Measurements from ENCODE around the gene ITGB1.
"Not testable (repeated sequence)": the region's sequence is repeated elsewhere in the genome, so short reads cannot be mapped to it uniquely, and the experiment has no call there.

Gene ITGB1

DNA sequence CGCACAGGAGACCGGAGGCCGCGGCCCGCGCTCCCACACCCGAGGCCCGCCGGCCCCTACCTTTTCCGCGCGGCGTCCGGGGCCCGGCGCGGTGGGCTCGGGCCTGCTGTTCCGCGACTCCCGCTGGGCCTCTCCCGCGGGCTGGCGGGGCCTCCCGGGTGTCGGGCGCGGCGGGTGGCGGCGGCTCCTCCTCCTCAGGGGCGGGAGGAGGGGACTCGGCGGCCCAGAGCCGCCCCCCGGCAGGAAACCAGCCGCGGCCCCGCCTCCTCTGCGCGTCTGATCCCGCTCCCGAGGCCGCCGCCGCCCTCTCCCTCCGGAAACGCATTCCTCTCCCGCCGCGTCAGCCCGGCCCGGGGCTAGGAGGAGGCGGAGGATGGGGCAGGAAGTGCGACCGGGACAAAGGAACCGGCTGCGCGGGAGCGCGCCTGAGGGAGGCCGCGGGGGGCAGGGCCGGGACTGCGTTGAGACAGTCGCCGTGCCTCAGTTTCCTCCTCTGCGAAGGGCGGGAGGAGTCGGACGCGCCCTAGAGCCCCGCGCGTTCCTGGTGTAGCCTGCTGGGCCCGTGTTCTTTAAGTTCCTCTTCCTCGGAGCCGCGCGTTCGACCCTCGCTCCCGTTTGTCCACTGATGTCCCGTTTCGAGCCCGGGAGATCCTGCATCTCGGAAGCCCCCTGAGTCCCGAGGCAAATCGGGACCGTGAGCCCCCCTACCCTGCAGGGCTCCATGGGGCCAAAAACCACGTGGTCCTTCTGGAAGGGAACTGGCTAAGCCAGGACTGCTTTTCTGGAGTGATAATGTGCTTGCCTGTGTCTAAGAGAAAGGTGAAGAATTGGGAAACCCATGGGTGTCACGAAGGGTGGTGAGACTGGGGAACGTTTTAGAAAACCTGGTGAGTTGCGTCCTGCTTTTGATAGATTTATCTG is at the start of gene ITGB1:
TSS of gene ITGB1 (minus strand) at position 146 of the 921 bp plus-strand sequence. CDS start 22,672 bp downstream, outside the sequence.
- peaks cover 38% of the 10 kb centered on the region for H3K4me1 Mint-ChIP-seq
- H3K27me3 Mint-ChIP-seq: no peaks in the 10 kb centered on the region
- H3K36me3 Mint-ChIP-seq: peaks cover 3% of the 10 kb centered on the region
- ATAC-seq (ENCODE audit: low read depth) (peak; percentile 79), DNase-seq (ENCODE audit: low spot score in 2 of 2) (peak; percentile 76 to 78)
- peak within 1 kb of the TSS; percentile 88 for H3K27ac Mint-ChIP-seq
- H3K9me3 Mint-ChIP-seq: no peaks in the 10 kb centered on the region
- peak within 1 kb of the TSS; percentile 87 for H3K4me3 Mint-ChIP-seq

DNA sequence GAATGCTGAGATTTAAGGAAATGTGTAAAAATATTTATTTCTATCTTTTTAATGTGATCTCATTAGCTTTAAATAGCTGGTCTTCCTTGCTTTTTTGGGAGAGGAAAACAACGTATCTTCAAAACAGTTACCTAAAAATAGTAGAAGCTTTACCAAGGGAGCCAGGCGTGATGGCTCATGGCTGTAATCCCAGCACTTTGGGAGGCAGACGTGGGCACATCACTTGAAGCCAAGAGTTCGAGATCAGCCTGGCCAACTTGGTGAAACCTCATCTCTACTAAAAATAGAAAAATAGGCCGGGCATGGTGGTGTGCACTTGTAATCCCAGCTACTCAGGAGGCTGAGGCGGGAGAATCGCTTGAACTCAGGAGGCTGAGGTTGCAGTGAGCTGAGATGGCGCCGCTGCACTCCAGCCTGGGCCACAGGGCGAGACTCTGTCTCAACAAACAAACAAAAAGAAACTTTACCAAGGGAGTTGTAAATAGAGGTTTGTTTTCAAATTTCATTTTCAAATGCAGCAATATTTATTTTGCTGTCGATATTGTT is 48.4 kb upstream of the ITGB1 start:
- H3K4me3 Mint-ChIP-seq: peak overlapping the region; percentile 32
- DNase-seq (ENCODE audit: low spot score in 2 of 2): no peak
- no peak for ATAC-seq (ENCODE audit: low read depth)
- H3K36me3 Mint-ChIP-seq: peaks cover 5% of the 10 kb centered on the region
- peak overlapping the region; percentile 78 for H3K27ac Mint-ChIP-seq
- peaks cover 38% of the 10 kb centered on the region for H3K4me1 Mint-ChIP-seq
- H3K27me3 Mint-ChIP-seq: no peaks in the 10 kb centered on the region
- no peaks in the 10 kb centered on the region for H3K9me3 Mint-ChIP-seq

DNA sequence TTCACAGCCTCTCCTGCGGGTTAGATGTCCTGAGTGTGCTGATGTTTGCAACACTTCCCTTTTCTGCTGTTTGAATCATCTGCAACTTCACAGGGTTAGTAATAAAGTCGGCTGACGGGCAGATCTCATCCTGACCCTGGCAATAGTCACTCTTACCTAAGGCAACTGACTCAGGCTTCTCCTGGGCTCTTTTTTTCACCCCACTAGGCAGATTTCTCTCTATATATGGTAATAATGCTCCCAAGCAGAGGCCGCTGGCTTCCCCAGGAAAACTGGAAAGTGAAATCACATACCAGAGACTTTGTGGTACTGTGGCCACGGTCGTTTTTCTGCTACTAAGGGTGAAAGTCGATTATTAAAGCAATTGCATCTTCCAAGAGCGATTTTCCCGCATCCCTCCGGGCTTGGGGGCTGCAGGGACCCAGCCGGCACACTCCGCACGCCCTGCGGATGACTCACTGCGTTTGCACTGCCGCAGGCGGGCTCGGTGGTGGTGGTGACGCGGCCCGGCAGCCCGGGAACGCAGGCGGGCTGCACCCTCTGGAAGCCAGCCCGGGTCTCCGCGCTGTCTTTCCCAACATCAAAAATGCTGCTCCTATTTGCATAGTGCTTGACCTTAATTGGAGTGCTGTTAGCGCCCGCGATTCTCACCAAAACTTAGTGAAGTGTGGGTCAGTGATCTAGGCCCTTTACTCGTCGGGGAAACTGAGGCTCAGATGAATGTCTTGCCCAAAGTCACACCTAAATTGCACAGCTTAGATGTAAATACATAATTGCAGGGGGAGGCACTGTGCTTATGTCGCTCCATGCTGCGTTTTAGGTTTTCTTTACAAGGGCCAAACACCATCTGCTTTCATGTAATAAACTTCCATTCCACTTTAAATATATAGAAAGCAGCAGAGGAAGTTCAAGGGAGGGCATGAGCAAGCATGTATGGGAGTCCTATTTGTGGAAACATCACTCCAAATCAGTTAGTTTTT is 47.6 kb upstream of the ITGB1 start:
- peak; percentile 84 for ATAC-seq (ENCODE audit: low read depth)
- Mint-ChIP-seq H3K36me3 (peaks cover 7% of the 10 kb centered on the region), H3K27me3 (no peaks in the 10 kb centered on the region), H3K4me1 (peaks cover 37% of the 10 kb centered on the region), H3K27ac (peak overlapping the region; percentile 78), H3K4me3 (peak overlapping the region; percentile 88), H3K9me3 (no peaks in the 10 kb centered on the region)
- peak in 1 of 2 donors; percentile 16 for DNase-seq (ENCODE audit: low spot score in 2 of 2)

DNA sequence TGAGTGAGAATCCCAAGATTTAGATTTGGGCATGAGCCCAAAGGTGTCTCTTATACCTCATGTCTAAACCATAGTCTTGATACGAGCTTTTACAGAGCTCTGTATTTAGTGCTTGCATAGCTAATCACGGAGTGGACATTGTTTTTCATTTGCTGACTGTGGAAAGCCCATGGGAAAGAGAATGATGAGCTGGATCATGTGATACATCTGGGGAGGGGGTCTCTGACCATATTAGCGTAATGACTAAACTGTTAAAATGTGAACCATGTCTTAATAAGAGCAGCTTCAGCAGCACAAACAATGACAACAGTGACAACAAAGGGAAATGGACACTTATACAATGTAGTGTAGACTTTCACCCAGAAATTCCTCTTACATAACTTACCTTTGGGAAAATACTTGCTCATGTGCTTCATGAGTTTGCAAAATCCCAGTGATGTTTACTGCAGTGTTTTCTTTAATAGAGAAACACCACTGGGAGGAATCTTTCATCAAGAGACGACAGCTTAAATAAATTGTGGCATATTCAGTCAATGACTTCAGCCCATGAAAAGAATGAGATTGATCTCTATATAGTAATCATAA is 44.0 kb upstream of the ITGB1 start:
- Mint-ChIP-seq H3K4me1 (peaks cover 22% of the 10 kb centered on the region), H3K27ac (no peak overlapping the region), H3K4me3 (no peak overlapping the region), H3K36me3 (peaks cover 8% of the 10 kb centered on the region), H3K9me3 (no peaks in the 10 kb centered on the region), H3K27me3 (no peaks in the 10 kb centered on the region)
- ATAC-seq (ENCODE audit: low read depth): no peak
- DNase-seq (ENCODE audit: low spot score in 2 of 2): no peak

- H3K4me1 Mint-ChIP-seq: peaks cover 27% of the 10 kb centered on the region
- not testable (repeated sequence) for DNase-seq (ENCODE audit: low spot score in 2 of 2); H3K27me3 Mint-ChIP-seq; ATAC-seq (ENCODE audit: low read depth); H3K4me3 Mint-ChIP-seq; H3K36me3 Mint-ChIP-seq; H3K9me3 Mint-ChIP-seq; H3K27ac Mint-ChIP-seq
These were observed 40.1 kb upstream of the ITGB1 start for GRCh38 chr10:32998060-32998581.

DNA sequence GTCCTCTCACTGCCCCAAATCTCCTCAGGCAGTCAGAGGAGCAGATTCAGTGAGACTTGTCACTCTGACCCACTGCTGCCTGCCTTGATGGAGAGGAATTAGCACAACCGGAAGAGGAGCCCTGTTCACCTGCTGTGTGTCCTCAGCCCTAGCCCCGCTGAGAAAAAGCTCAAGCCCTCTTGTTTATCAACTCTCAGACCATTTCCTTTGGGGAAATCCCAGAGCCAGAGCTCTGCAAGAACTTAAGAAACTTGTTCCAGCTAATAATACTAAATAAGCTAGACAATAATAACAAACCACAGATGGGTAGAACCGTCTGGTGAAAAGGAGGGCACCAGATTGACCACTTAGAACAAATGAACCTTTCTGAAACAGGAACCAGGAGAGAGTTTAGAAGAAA is 37.7 kb upstream of the ITGB1 start:
- Mint-ChIP-seq H3K27ac (peak overlapping the region; percentile 84), H3K27me3 (no peaks in the 10 kb centered on the region), H3K36me3 (peaks cover 2% of the 10 kb centered on the region), H3K4me1 (peaks cover 20% of the 10 kb centered on the region), H3K4me3 (peak overlapping the region; percentile 44), H3K9me3 (peaks cover 1% of the 10 kb centered on the region)
- ATAC-seq (ENCODE audit: low read depth): peak; percentile 86
- no peak for DNase-seq (ENCODE audit: low spot score in 2 of 2)

- H3K27me3 Mint-ChIP-seq: no peaks in the 10 kb centered on the region
These were observed 37.1 kb upstream of the ITGB1 start for GRCh38 chr10:32995066-32995622.

DNA sequence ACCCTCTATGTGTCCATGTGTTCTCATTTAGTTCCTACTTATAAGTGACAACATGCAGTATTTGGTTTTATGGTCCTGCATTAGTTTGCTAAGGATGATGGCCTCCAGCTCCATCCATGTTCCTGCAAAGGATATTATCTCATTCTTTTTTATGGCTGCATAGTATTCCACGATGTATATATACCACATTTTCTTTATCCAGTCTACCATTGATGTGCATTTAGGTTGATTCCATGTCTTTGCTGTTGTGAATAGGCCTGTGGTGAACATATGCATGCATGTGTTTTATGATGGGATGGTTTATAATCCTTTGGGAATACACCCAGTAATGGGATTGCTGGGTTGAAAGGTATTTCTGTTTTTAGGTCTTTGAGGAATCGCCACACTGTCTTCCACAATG is 36.6 kb upstream of the ITGB1 start:
- H3K27me3 Mint-ChIP-seq; H3K36me3 Mint-ChIP-seq; ATAC-seq (ENCODE audit: low read depth); H3K4me3 Mint-ChIP-seq; H3K9me3 Mint-ChIP-seq; DNase-seq (ENCODE audit: low spot score in 2 of 2): not testable (repeated sequence)
- peak overlapping the region; percentile 84 for H3K27ac Mint-ChIP-seq
- peaks cover 19% of the 10 kb centered on the region for H3K4me1 Mint-ChIP-seq

More at GRCh38 chr10:32995066-32995622, 37.1 kb upstream of the ITGB1 start:
- H3K36me3 Mint-ChIP-seq: no peaks in the 10 kb centered on the region
- H3K4me1 Mint-ChIP-seq: peaks cover 19% of the 10 kb centered on the region
- ATAC-seq (ENCODE audit: low read depth) (no peak), DNase-seq (ENCODE audit: low spot score in 2 of 2) (no peak)
- H3K27ac Mint-ChIP-seq: peak overlapping the region; percentile 84
- peaks cover 1% of the 10 kb centered on the region for H3K9me3 Mint-ChIP-seq
- peak overlapping the region; percentile 52 for H3K4me3 Mint-ChIP-seq

- Mint-ChIP-seq H3K4me1 (peaks cover 13% of the 10 kb centered on the region), H3K27ac (peak overlapping the region; percentile 54)
- not testable (repeated sequence) for H3K9me3 Mint-ChIP-seq; DNase-seq (ENCODE audit: low spot score in 2 of 2); H3K36me3 Mint-ChIP-seq; ATAC-seq (ENCODE audit: low read depth); H3K4me3 Mint-ChIP-seq; H3K27me3 Mint-ChIP-seq
These were observed 34.3 kb upstream of the ITGB1 start for GRCh38 chr10:32992310-32992709.

DNA sequence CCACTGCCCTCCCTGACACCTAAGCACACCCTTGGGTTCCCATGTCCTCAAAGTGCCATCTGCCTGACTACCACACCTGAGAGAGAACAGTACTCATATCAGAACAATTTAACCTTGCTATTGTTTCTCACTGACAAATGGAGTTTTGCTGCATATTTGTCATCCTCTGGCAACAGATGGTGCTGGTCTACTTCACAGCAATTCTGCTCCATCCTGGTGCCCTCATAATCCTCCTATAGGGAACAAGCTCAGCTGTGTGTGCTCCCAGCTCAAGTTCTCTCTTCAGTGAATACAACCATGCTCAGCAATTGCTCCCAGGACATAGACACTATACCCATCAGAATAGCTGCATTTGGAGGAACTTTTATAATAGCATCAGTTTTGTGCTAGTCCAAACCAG is 32.8 kb upstream of the ITGB1 start:
- Mint-ChIP-seq H3K27me3 (no peaks in the 10 kb centered on the region), H3K27ac (peak overlapping the region; percentile 39), H3K4me1 (peaks cover 7% of the 10 kb centered on the region), H3K4me3 (no peak overlapping the region), H3K9me3 (peaks cover 2% of the 10 kb centered on the region), H3K36me3 (no peaks in the 10 kb centered on the region)
- ATAC-seq (ENCODE audit: low read depth): no peak
- no peak for DNase-seq (ENCODE audit: low spot score in 2 of 2)

DNA sequence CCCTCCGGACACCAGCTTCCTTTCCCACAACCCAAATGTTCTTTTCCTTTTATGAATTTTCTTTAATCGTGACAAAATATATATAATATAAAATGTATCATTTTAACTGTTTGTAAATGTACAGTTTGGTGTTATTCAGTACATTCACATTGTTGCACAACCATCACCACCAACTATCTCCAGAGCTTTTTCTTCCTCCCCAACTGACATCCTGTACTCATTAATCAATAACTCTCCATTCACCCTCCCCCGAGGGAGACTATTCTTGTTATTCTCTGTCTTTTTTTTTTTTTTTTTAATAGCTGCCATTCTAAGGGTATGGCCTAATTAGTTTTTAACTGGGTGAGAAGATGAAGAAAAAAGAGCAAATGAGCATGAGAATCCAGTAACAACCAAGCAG is 30.6 kb upstream of the ITGB1 start:
- H3K4me1 Mint-ChIP-seq: peaks cover 5% of the 10 kb centered on the region
- peaks cover 2% of the 10 kb centered on the region for H3K9me3 Mint-ChIP-seq
- H3K4me3 Mint-ChIP-seq: no peak overlapping the region
- H3K27ac Mint-ChIP-seq: no peak overlapping the region
- ATAC-seq (ENCODE audit: low read depth): no peak
- no peaks in the 10 kb centered on the region for H3K36me3 Mint-ChIP-seq
- no peaks in the 10 kb centered on the region for H3K27me3 Mint-ChIP-seq
- no peak for DNase-seq (ENCODE audit: low spot score in 2 of 2)

DNA sequence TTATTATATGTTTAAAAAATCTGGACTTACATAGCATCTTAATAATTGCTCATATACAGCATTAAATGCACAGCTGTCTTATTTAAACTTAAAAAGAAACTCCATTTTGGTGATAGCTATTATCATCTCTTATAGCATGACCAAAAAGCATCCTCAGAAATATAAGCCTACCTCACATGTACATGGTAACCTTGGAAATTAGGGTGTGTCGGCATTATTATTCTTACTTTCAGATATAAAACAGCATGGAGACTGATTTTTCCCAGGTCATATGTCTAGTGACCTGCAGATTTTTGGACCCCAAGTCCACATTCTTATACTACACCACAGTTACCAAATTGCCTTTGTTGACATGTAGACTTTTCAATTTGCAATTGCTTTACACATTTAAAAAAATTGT is 29.1 kb upstream of the ITGB1 start:
- Mint-ChIP-seq H3K4me3 (no peak overlapping the region), H3K27me3 (no peaks in the 10 kb centered on the region), H3K36me3 (no peaks in the 10 kb centered on the region), H3K27ac (no peak overlapping the region), H3K9me3 (peaks cover 2% of the 10 kb centered on the region), H3K4me1 (peaks cover 12% of the 10 kb centered on the region)
- ATAC-seq (ENCODE audit: low read depth): no peak
- no peak for DNase-seq (ENCODE audit: low spot score in 2 of 2)

GRCh38 chr10:32985775-32986350 is 27.8 kb upstream of the ITGB1 start:
- Mint-ChIP-seq H3K4me3 (no peak overlapping the region), H3K27ac (no peak overlapping the region), H3K27me3 (no peaks in the 10 kb centered on the region), H3K9me3 (peaks cover 2% of the 10 kb centered on the region), H3K36me3 (no peaks in the 10 kb centered on the region), H3K4me1 (peaks cover 17% of the 10 kb centered on the region)
- no peak for DNase-seq (ENCODE audit: low spot score in 2 of 2)
- ATAC-seq (ENCODE audit: low read depth): peak; percentile 68
